SK-N-SH treated with all-trans-retinoic acid at 6 μM for 48 hours (cell line): ENCODE measurements around the gene SPAG4.

Source experiments
- ATAC-seq: fragments of 200-7000 bp; cut with Tn5 transposase; 3 replicates; pipeline ENCODE4 v1.9.1; 2020; ENCODE audit warnings: mild to moderate bottlenecking, moderate library complexity
- ARNTL ChIP-seq: fragments of 450-650 bp; formaldehyde crosslinking; IDR thresholded peaks from 2 replicates; pipeline ENCODE4 v1.5.0; 2020; ENCODE audit warnings: low read depth, mild to moderate bottlenecking, moderate library complexity, borderline replicate concordance
- CREB5 ChIP-seq: fragments of 250-450 bp; sonication (Bioruptor Pico); IDR thresholded peaks from 2 replicates; pipeline ENCODE4 v1.5.1; 2020; ENCODE audit warnings: low read depth, mild to moderate bottlenecking, moderate library complexity
- CSRNP3 ChIP-seq: fragments of 250-450 bp; sonication (Bioruptor Pico); IDR thresholded peaks from 2 replicates; pipeline ENCODE4 v1.5.1; 2021; ENCODE audit warnings: mild to moderate bottlenecking, moderate library complexity
- ESRRG ChIP-seq: fragments of 250-450 bp; sonication (Bioruptor Pico); IDR thresholded peaks from 2 replicates; pipeline ENCODE4 v1.6.1; 2021; ENCODE audit warnings: mild to moderate bottlenecking
- GLIS3 ChIP-seq: fragments of 250-450 bp; sonication (Bioruptor Pico); IDR thresholded peaks from 2 replicates; pipeline ENCODE4 v1.5.0; 2020; ENCODE audit warnings: mild to moderate bottlenecking, moderate library complexity
- ISL1 ChIP-seq: fragments of 250-450 bp; sonication (Bioruptor Pico); IDR thresholded peaks from 2 replicates; pipeline ENCODE4 v2.1.2; 2022; ENCODE audit warnings: mild to moderate bottlenecking, moderate library complexity
- OSR1 ChIP-seq: fragments of 250-450 bp; sonication (Bioruptor Pico); IDR thresholded peaks from 2 replicates; pipeline ENCODE4 v1.8.0; 2022; ENCODE audit warnings: moderate library complexity, mild to moderate bottlenecking, inconsistent platforms
- PPARA ChIP-seq: fragments of 250-450 bp; sonication (Bioruptor Pico); IDR thresholded peaks from 2 replicates; pipeline ENCODE4 v1.5.0; 2020; ENCODE audit warnings: mild to moderate bottlenecking, borderline replicate concordance
- RARB ChIP-seq: fragments of 250-450 bp; sonication (Bioruptor Pico); IDR thresholded peaks from 2 replicates; pipeline ENCODE4 v1.8.0; 2021; ENCODE audit warnings: mild to moderate bottlenecking, moderate library complexity
- SNAI2 ChIP-seq: fragments of 250-450 bp; sonication (Bioruptor Pico); IDR thresholded peaks from 2 replicates; pipeline ENCODE4 v1.5.0; 2020; ENCODE audit warnings: mild to moderate bottlenecking, moderate library complexity
- TCF4 ChIP-seq: fragments of 250-450 bp; sonication (Bioruptor Pico); IDR thresholded peaks from 2 replicates; pipeline ENCODE4 v1.8.0; 2021; ENCODE audit warnings: mild to moderate bottlenecking, moderate library complexity, borderline replicate concordance
- TSHZ2 ChIP-seq: fragments of 250-450 bp; sonication (Bioruptor Pico); IDR thresholded peaks from 2 replicates; pipeline ENCODE4 v1.5.0; 2020; ENCODE audit warnings: mild to moderate bottlenecking, moderate library complexity
- ZC3H10 ChIP-seq: fragments of 250-450 bp; sonication (Bioruptor Pico); IDR thresholded peaks from 2 replicates; pipeline ENCODE4 v1.5.1; 2021; ENCODE audit warnings: mild to moderate bottlenecking, moderate library complexity
- ZFP3 ChIP-seq: fragments of 250-450 bp; sonication (Bioruptor Pico); IDR thresholded peaks from 2 replicates; pipeline ENCODE4 v1.5.0; 2020; ENCODE audit warnings: mild to moderate bottlenecking, moderate library complexity
- ZFP30 ChIP-seq: fragments of 450-650 bp; formaldehyde crosslinking; IDR thresholded peaks from 2 replicates; pipeline ENCODE4 v1.5.0; 2022; ENCODE audit warnings: mild to moderate bottlenecking, moderate library complexity
- ZNF565 ChIP-seq: fragments of 450-650 bp; formaldehyde crosslinking; conservative IDR thresholded peaks from 2 replicates; pipeline ENCODE4 v1.5.0; 2020; ENCODE audit warnings: low read depth, mild to moderate bottlenecking, moderate library complexity
- ZNF70 ChIP-seq: fragments of 450-650 bp; formaldehyde crosslinking; IDR thresholded peaks from 2 replicates; pipeline ENCODE4 v1.5.0; 2020; ENCODE audit warnings: mild to moderate bottlenecking, moderate library complexity
- ZNF8 ChIP-seq: fragments of 450-650 bp; formaldehyde crosslinking; IDR thresholded peaks from 2 replicates; pipeline ENCODE4 v1.5.0; 2020; ENCODE audit warnings: mild to moderate bottlenecking, moderate library complexity
- TF ChIP-seq, protein P1 (sequence below): fragments of 250-450 bp; sonication (Bioruptor Pico); IDR thresholded peaks from 2 replicates; pipeline ENCODE4 v1.8.0; 2021; ENCODE audit warnings: low read depth, mild to moderate bottlenecking, moderate library complexity, borderline replicate concordance
- TF ChIP-seq, protein P2 (sequence below): fragments of 250-450 bp; sonication (Bioruptor Pico); IDR thresholded peaks from 2 replicates; pipeline ENCODE4 v1.8.0; 2020; ENCODE audit warnings: mild to moderate bottlenecking, moderate library complexity, borderline replicate concordance

SPAG4 gene

GRCh38 chr20:35600176-35600992, 15.2 kb upstream of the SPAG4 start:
- TF ChIP-seq PPARA (CRISPR knock-in tag), result no peak
- no peak for TF ChIP-seq RARB (CRISPR knock-in tag)
- no peak for TF ChIP-seq CREB5 (CRISPR knock-in tag)
- TF ChIP-seq ZC3H10 (CRISPR knock-in tag), result no peak
- no peak for TF ChIP-seq ZNF70 (CRISPR knock-in tag)
- no peak for TF ChIP-seq ZNF565 (CRISPR knock-in tag)
- TF ChIP-seq ESRRG (CRISPR knock-in tag), result no peak
- no peak for TF ChIP-seq GLIS3 (CRISPR knock-in tag)
- no peak for TF ChIP-seq OSR1 (CRISPR knock-in tag)
- no peak for TF ChIP-seq ZNF8 (CRISPR knock-in tag)
- no peak for TF ChIP-seq TCF4
- TF ChIP-seq SNAI2, result no peak
- TF ChIP-seq ZFP3 (CRISPR knock-in tag), result no peak
- TF ChIP-seq ARNTL (CRISPR knock-in tag), result no peak
- TF ChIP-seq, protein P1, sequence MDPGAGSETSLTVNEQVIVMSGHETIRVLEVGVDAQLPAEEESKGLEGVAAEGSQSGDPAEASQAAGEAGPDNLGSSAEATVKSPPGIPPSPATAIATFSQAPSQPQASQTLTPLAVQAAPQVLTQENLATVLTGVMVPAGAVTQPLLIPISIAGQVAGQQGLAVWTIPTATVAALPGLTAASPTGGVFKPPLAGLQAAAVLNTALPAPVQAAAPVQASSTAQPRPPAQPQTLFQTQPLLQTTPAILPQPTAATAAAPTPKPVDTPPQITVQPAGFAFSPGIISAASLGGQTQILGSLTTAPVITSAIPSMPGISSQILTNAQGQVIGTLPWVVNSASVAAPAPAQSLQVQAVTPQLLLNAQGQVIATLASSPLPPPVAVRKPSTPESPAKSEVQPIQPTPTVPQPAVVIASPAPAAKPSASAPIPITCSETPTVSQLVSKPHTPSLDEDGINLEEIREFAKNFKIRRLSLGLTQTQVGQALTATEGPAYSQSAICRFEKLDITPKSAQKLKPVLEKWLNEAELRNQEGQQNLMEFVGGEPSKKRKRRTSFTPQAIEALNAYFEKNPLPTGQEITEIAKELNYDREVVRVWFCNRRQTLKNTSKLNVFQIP (CRISPR knock-in tag), result no peak
- no peak for TF ChIP-seq CSRNP3 (CRISPR knock-in tag)
- TF ChIP-seq, protein P2, sequence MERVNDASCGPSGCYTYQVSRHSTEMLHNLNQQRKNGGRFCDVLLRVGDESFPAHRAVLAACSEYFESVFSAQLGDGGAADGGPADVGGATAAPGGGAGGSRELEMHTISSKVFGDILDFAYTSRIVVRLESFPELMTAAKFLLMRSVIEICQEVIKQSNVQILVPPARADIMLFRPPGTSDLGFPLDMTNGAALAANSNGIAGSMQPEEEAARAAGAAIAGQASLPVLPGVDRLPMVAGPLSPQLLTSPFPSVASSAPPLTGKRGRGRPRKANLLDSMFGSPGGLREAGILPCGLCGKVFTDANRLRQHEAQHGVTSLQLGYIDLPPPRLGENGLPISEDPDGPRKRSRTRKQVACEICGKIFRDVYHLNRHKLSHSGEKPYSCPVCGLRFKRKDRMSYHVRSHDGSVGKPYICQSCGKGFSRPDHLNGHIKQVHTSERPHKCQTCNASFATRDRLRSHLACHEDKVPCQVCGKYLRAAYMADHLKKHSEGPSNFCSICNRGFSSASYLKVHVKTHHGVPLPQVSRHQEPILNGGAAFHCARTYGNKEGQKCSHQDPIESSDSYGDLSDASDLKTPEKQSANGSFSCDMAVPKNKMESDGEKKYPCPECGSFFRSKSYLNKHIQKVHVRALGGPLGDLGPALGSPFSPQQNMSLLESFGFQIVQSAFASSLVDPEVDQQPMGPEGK (CRISPR knock-in tag), result no peak
- no peak for TF ChIP-seq TSHZ2
- no peak for TF ChIP-seq ISL1 (CRISPR knock-in tag)
- ATAC-seq, result no peak

- ATAC-seq, result peak; percentile 83
Measured at GRCh38 chr20:35600993-35601973, 14.3 kb upstream of the SPAG4 start.

More at GRCh38 chr20:35600993-35601973, 14.3 kb upstream of the SPAG4 start:
- TF ChIP-seq ZNF8 (CRISPR knock-in tag) (no peak), PPARA (CRISPR knock-in tag) (no peak), ZFP3 (CRISPR knock-in tag) (no peak), TSHZ2 (no peak), SNAI2 (no peak), ZFP30 (CRISPR knock-in tag) (no peak), ZNF565 (CRISPR knock-in tag) (no peak), ESRRG (CRISPR knock-in tag) (no peak)
- TF ChIP-seq, protein P1 (CRISPR knock-in tag), result no peak
- TF ChIP-seq, protein P2 (CRISPR knock-in tag), result no peak
- TF ChIP-seq, all 23 proteins: peak for 0
